Measurements from ENCODE around the gene ATG4A. TPM values are rescaled to one million over a fixed set of nuclear protein-coding genes. Genes with fewer than 3 reads are reported as not detected.

The ATG4A gene
- total RNA-seq, 6 experiments from 2014 or later: 11.7 to 16.4 (median 12.1) TPM

GRCh38 chrX:108169768-108170167, 78.2 kb downstream of the ATG4A start:
- H3K36me3 ChIP-seq: no peaks in the 10 kb centered on the region
- H3K9me3 ChIP-seq: no peaks in the 10 kb centered on the region
- H3K27ac ChIP-seq: no peak overlapping the region
- H3K27me3 ChIP-seq: no peaks in the 10 kb centered on the region
- WGBS (ENCODE audit: insufficient coverage, low coverage, low lambda C conversion rate, missing lambda C conversion rate): 55% methylated on average over 2 of the region's 3 CpGs
- no peaks in the 10 kb centered on the region for H3K4me1 ChIP-seq
- no peak overlapping the region for H3K4me3 ChIP-seq
- intact Hi-C loops (cut with DNase I): no loop called here
- TF ChIP-seq CTCF (IDR thresholded peaks at IDR 0.05): no peak
- TF ChIP-seq POLR2A (IDR thresholded peaks at IDR 0.05): no peak
- no peak for DNase-seq
- no peak for ATAC-seq

GRCh38 chrX:108171671-108172070, 80.1 kb downstream of the ATG4A start:
- ATAC-seq (no peak), DNase-seq (no peak)
- H3K27me3 ChIP-seq: no peaks in the 10 kb centered on the region
- no peak overlapping the region for H3K27ac ChIP-seq
- no peaks in the 10 kb centered on the region for H3K9me3 ChIP-seq
- TF ChIP-seq POLR2A (IDR thresholded peaks at IDR 0.05) (no peak), CTCF (IDR thresholded peaks at IDR 0.05) (no peak)
- no peaks in the 10 kb centered on the region for H3K36me3 ChIP-seq
- WGBS (ENCODE audit: insufficient coverage, low coverage, low lambda C conversion rate, missing lambda C conversion rate): 94% methylated on average over 4 of the region's 4 CpGs
- H3K4me1 ChIP-seq: no peaks in the 10 kb centered on the region
- intact Hi-C loops (cut with DNase I): no loop called here
- H3K4me3 ChIP-seq: no peak overlapping the region

GRCh38 chrX:108173874-108174273, 82.3 kb downstream of the ATG4A start:
- H3K4me3 ChIP-seq: no peak overlapping the region
- H3K9me3 ChIP-seq: no peaks in the 10 kb centered on the region
- H3K27me3 ChIP-seq: no peaks in the 10 kb centered on the region
- DNase-seq (no peak), ATAC-seq (no peak)
- no peaks in the 10 kb centered on the region for H3K4me1 ChIP-seq
- no peak overlapping the region for H3K27ac ChIP-seq
- intact Hi-C loops (cut with DNase I): no loop called here
- H3K36me3 ChIP-seq: no peaks in the 10 kb centered on the region
- 11% methylated on average over 3 of the region's 3 CpGs for WGBS (ENCODE audit: insufficient coverage, low coverage, low lambda C conversion rate, missing lambda C conversion rate)
- TF ChIP-seq POLR2A (IDR thresholded peaks at IDR 0.05) (no peak), CTCF (IDR thresholded peaks at IDR 0.05) (no peak)

GRCh38 chrX:108177351-108178142, 86.0 kb downstream of the ATG4A start:
- Histone ChIP-seq H3K27ac (no peak overlapping the region), H3K36me3 (no peaks in the 10 kb centered on the region), H3K4me1 (no peaks in the 10 kb centered on the region), H3K9me3 (no peaks in the 10 kb centered on the region), H3K4me3 (no peak overlapping the region), H3K27me3 (no peaks in the 10 kb centered on the region)
- no peak for TF ChIP-seq CTCF (IDR thresholded peaks at IDR 0.05)
- no peak for TF ChIP-seq POLR2A (IDR thresholded peaks at IDR 0.05)
- WGBS (ENCODE audit: insufficient coverage, low coverage, low lambda C conversion rate, missing lambda C conversion rate): 63% methylated on average over 7 of the region's 8 CpGs
- intact Hi-C loops (cut with DNase I): no loop called here
- DNase-seq (no peak), ATAC-seq (no peak)

All from right lobe of liver (tissue), 6 donors.